GM18502 (cell line): Measurements from ENCODE around the gene SLC39A12.

Experiments used
- ATAC-seq: cut with Tn5 transposase; IDR thresholded peaks from one replicate; pipeline ENCODE4 v1.9.1; 2021; ENCODE audit warnings: mild to moderate bottlenecking; ENCODE audit not compliant: unreplicated experiment, poor library complexity

SLC39A12 gene

DNA sequence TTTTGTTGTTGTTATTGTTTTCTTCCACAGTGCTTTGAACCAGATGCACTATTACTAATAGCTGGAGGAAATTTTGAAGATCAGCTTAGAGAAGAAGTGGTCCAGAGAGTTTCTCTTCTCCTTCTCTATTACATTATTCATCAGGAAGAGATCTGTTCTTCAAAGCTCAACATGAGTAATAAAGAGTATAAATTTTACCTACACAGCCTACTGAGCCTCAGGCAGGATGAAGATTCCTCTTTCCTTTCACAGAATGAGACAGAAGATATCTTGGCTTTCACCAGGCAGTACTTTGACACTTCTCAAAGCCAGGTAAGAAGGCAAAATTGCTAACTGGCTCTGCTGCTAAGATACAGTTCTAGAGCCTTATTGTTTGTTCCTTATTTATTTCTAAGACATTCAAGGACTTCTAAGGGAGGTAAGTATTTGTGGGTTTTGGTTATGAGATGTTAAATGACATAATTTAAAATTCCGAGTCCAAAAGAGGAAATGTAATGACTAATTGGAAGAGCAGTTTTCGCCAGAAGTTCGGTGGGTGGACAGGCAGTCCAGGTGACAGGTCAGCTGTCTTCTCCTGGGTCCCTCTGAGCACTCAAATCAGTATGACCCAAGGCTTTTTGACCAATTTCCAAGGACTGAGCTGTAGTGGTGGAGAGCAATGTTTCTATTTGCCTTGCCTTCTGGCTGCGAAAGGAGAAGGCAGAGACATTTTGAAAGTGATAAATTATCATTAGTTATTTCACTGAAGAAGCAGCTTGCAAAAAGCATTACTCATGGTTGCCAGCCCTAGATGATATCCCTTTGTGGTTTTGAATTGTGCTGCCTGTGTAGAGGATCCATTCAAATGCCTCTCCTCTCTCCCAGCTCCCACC, 10.1 kb downstream of the SLC39A12 start:
- ATAC-seq: no peak

DNA sequence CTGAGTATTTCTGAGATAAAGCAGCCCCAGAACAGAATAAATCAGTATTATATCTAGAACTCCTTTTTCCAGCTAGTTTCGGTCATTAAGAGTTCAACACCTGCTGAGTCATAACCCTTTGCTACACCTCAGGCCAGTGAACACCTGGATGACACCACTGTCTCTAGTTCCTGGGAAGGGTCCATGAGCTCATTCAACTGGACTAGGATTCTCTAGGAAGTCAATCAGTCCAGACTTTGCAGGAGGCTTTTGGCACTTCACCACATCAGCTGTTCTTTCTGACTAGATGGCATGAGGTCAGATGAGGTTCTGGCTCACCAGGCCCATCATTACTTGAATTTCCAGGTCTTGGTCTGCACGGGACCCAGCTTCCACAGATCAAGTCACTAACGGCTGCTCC, 11.7 kb downstream of the SLC39A12 start:
- no peak for ATAC-seq

DNA sequence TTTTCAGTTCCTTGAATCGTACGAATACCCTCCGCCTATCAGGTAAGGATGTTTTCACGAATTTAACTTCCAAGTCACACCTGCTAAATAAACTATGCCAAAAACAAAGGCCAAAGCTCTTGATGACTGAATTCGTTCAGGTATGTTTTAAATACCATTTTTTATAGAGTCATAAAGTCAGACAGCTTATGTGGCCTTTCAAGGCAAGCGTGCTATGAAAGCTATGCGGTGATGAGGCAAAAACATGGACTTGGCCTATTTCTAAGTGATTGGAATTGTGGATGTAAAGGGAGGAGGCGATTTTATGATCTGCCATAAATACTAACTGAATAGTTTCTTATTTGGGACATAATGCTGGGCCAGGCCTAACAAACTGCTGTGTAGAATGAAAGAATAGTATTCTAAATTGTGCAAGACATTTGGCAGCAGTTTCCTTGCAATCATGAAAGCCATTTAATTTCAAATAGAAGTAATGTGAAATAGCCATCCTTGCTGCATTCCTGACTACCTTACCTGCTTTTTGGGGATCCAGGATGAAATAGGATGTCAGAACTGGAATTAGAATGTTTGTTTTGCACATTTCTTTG, 14.0 kb downstream of the SLC39A12 start:
- no peak for ATAC-seq

DNA sequence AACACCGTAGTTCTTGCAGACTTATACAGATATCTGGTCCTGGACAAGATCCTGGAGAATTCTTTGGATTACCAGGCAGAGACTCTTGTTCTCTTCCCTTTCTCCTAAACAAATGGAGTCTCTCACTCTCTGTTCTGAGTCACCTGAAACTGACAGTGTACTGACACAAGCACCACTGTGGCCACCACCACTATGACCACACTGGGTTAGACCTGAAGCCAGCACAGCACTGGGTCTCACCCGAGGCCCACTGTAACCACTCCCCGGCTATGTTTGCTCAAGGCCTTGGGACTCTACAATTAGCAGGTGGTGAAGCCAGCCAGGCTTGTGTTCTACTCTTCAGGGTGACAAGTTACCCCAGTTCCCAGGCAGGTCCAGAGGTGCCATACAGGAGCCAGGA, 22.8 kb downstream of the SLC39A12 start:
- ATAC-seq: no peak

DNA sequence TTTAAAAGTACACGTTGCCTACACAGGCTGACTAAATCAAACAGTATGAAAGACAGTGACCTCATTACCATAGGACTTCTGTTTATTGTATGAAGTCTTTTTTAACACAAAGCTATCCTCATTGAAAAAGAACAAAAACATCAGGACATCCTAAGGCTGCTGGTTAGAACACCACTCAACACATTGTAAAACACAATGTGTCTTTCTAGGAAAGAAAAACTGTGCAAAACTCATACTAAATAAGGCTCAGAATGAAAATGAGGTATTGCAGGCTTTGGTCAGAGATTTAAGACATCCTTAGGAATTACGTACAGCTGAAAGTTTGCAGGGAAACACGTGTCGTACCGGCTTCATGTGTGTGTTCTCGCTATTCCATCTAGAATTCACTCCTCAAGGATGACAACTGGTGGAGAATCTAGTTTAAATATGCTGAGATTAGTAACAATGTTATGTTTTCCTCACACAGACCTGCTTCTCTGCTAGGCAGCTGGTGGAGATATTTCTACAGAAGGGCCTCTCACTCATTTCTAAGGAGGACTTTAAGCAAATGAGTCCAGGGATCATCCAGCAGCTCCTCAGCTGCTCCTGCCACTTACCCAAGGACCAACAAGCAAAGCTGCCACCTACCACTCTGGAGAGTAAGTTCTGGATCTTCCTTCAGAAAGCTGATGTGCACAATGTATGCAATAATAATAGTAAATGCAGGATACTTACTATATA, 29.3 kb downstream of the SLC39A12 start:
- no peak for ATAC-seq

DNA sequence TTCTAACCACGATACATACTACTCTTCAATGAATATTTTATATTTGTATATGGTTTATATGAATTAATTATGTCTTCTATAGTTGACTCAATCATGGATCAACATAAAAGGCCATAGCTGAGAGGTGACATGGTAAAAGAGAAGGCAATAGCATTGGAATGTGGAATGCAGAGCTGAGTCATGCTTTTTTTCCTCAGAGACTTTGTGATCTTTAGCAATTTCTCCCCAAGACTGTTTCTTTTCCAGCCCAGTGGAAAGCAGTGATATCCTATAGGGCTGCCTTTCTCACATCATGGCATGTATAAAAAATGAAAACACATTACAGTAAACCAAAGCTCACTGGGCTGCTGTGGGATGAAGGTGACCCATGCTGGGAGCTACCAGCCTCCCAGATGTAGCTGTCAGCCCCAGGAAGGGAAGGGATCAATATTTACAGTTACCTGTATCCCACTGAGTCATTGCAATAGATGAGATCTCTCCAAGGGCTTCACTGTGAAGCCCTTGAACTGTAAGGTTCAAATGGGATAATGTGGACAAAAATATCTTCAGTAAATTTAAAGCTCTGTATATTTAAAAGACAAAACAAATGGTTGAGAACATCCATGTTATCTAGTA, 30.2 kb downstream of the SLC39A12 start:
- no peak for ATAC-seq

DNA sequence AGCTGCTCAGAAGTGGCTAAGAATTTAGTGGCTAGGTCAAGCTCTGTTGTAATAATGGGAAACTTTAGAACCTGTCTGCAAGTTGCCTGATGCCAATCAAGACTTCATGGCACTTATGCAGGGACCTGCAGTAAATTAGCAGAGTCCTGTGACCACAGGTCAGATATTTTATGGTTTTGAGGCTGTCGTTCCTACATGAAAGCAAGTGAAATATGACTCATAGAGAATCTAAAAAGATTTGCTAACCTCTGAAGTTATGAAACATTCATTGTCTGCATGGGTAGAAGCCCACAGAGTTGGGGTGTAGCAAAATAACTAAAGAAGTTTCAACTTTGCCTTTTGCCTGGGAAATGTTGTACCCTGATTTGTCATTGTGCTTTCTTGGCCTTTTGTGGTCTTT, 32.3 kb downstream of the SLC39A12 start:
- peak; percentile 93 for ATAC-seq

DNA sequence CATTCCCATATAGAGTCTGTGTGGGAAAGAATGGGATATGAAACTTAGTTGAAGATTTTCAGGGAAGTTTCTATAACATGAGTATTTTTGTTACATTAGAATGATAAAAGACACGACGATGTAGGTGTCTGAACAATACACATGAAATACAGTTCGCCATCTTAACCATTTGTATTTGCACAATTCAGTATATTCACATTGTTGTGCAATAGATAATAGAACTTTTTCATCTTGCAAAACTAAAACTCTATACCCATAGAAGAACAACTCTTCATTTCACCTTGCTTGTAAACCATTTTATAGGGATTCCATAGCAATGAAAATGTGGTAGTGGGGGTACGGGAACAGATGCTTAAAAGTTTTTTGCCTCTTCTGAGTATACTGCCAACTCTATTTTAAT, 32.8 kb downstream of the SLC39A12 start:
- no peak for ATAC-seq

DNA sequence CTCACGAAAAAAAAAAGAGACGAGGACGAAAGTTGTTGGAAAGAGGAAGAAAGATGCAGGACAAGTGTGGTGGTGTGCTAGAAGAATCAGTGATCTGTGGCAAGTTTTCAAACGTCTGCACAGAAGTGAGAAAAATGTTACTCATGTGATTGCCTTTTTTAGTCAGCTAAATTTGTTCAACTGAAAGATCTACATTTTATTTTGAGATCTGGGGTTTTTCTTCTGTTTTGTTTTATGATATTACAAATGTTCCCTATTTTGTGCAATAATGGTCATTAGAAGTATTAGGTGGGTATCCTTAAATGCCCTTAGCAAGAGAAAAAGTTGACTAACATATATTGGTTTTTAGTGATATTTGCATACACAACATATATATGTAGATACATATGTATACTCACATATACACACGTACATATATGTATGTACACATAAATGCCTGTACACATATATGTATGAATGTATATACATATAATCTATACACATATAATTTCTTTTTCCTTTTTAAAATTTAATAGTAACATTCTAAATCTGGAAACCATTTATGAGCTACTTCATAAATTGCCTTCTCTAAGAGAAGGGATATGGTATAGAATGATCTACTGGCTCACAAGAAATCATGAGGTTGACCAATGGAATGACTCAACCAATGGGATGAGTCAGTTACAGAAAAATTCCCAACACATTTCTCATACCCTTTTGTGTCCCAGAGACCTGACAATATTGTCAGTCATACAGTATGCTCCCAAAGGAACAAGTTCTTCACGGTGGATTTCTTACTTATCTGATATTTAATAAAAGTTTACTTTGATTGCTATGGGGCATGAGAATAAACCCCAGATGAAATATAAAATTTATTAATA, 38.4 kb downstream of the SLC39A12 start:
- peak; percentile 93 for ATAC-seq

DNA sequence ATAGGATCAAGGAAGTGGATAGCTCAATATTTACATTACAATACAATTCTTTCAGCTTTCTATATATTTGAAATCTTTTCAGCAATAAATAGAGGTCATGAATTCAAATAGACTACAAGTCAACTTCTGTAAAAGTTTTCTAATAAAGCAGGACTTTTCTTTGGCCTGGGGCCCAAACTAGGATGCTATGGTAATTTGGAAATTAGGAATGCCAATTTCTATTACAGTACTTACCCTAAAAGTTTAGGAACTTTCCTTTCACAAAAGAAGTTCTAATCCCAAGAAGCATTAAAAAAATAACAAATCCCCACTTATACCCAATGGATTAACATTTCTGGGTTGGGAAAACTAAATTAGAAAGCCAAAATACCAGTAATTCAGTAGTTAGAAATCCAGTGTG, 40.5 kb downstream of the SLC39A12 start:
- no peak for ATAC-seq

DNA sequence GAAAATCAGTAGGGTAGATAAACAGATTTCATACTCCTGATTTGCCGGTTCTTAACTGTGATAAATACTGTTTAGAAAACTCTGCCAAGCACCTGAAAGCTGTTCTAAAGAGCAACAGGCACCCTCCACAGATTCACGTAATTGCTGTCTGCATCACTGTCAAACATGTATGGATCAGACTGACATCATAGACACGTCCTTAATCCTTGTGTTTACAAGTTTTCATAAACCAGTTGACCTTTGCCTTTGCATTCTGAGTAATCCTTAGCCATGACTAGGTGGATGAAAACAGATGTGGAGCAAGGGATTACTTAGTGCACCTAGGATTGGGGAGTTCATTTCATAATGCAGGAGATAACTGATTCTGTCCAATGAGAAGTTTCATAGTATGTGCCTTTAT, 41.6 kb downstream of the SLC39A12 start:
- ATAC-seq: no peak

DNA sequence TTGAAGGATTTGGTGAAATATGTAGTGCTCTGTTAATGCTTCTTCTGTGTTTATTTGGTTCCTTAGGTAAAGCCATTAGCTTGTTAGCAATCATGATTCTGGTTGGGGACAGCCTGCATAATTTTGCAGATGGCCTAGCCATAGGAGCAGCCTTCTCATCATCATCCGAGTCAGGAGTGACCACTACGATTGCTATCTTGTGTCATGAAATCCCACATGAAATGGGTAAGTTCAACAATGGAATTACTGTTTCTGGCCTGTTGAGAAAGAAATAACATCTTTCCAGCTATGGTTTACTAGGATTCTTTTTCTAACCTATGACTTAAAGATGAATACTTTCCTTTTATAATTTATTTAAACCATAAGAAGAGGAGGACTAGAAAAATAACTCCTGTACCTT, 48.9 kb downstream of the SLC39A12 start:
- ATAC-seq: no peak

DNA sequence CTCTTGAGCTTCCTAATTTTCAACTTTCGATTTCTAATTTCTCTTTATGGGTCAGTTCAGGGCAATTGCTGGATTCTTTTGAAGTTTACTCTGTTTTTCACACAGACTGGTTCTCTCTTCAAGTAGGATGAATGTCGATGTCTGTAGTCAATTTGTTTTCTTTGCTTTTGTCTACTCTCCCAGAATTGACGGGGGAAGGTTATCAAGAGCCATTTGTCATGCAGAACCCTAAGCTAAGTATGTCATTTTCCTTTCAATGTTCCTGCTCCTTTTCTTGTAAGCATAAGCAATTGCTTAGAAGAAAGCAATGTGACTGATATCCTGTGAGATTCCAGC, 53.7 kb downstream of the SLC39A12 start:
- no peak for ATAC-seq

DNA sequence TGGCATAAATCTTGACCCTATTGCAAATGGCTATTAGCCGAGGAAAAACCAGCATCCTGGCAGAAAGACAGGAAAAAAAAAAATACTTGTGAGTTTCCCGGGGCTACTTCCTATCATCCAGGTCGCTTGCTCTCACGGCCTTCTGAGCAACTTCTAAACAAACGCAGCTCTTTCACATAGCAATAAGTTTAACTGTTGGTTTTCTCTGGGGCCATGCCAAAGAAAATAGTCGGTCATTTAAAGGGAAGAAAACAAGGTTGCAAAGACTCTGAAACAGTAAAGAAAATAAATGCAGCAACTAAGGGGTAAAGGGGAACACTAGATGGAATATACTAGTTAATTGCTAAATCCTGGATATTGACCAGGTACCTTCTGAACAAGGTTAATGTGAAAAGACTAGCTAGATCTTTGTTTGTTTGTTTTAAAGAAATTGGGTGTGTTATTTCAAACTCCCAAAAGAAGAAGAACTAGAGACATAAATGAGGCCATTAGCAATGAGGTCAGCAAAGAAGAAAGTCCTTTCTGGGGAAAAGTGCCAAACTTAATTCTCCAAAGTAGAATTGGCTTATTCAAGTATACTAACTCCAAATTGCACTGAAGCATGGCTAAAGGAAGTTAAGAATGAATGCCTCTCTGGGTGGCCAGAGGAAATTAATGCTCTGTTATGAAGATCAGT, 54.2 kb downstream of the SLC39A12 start:
- ATAC-seq: no peak

DNA sequence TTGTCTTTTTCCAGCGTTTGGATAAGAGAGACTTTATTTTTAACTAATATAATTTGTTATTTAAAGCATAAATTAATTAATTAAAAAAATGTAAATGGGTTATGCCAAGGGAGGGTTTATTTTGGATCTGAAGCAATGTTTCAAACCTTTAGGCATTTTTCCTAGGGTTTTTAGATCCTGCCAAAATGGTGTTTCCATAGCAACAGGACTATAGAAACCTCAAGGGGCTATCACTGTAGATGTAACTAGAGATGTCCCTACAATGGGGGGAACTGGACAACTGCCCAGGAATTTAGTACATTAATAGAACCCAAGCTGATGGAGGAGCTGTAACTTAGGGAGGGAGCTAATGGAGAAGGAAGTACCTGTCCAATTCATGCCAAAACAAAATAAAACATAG, 57.3 kb downstream of the SLC39A12 start:
- no peak for ATAC-seq

DNA sequence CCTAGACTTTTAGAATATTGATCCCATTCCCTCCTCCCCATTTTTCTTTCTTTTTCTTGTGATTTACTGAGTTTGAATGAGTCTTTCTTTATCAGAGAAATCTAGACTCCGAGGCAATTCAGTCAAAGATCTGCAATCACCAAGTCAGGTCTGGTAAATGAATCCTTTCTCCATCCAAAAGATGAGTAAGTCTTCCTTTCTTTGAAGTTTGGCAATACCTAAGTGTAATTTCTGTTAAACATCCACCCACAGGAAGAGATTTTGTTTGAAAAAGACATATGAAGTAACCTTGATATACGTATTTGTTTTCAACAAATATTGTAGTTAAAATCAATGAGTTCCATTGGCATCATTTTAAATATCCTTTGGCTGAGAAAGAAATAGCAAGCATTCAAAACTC, 58.3 kb downstream of the SLC39A12 start:
- no peak for ATAC-seq

DNA sequence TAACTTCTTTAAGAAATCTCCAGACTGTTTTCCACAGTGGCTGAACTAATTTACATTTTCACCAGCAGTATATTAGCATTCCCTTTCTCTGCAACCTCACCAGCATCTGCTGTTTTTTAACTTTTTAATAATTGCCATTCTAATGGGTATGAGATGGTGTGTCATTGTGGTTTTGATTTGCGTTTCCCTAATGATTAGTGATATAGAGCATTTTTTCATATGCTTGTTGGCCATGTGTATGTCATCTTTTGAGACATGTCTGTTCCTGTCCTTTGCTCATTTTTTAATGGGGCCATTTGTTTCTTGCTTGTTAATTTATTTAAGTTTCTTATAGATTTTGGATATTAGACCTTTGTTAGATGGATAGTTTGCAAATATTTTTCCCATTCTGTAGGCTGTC, 68.8 kb downstream of the SLC39A12 start:
- no peak for ATAC-seq

DNA sequence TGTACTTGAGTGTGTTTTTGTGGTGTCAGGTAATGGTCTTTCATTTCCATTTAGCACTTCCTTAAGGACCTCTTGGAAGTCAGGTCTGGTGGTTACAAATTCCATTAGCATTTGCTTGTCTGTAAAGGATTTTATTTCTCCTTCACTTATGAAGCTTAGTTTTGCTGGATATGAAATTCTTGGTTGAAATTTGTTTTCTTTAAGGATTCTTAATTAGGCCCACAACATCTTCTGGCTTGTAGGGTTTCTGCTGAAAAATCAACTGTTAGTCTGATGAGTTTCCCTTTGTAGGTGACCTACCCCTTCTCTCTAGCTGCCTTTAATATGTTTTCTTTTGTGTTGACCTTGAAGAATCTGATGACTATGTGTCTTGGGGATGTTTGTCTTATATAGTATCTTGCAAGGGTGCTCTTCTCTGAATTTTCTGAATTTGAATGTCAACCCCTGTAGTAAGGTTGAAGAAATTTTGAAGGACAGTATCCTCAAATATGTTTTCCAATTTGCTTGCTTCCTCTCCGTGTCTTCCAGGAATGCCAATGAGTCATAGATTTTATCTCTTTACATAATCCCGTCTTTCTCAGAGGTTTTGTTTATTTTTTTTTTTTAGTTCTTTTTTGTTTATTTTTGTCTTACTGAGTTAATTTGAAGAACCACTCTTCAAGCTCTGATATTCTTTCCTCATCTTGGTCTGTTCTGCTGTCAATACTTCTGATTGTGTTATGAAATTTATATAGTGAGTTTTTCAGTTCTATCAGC, 70.2 kb downstream of the SLC39A12 start:
- ATAC-seq: no peak
